Ectodermal cell (in vitro differentiated cells): ENCODE data around the gene SYNPO2L.

Experiments
- H3K27ac ChIP-seq: 2 replicates; pipeline ENCODE4 v1.7.0; 2013; ENCODE audit warnings: mild to moderate bottlenecking, low read depth, low read length; ENCODE audit not compliant: insufficient read depth, poor library complexity, severe bottlenecking
- H3K27me3 ChIP-seq: 2 replicates; pipeline ENCODE4 v1.7.0; 2013; ENCODE audit warnings: mild to moderate bottlenecking, low read length; ENCODE audit not compliant: insufficient read depth, control insufficient read depth, poor library complexity, severe bottlenecking
- H3K36me3 ChIP-seq: one replicate; pipeline ENCODE4 v1.7.0; 2013; ENCODE audit warnings: low read length; ENCODE audit not compliant: control insufficient read depth, insufficient read depth
- H3K4me1 ChIP-seq: one replicate; pipeline ENCODE4 v1.7.0; 2013; ENCODE audit warnings: low read length; ENCODE audit not compliant: control insufficient read depth, insufficient read depth
- H3K4me3 ChIP-seq: 2 replicates; pipeline ENCODE4 v1.7.0; 2013; ENCODE audit warnings: low read depth, low read length, control low read depth; ENCODE audit not compliant: insufficient read depth
- H3K9me3 ChIP-seq: 2 replicates; pipeline ENCODE4 v1.7.0; 2013; ENCODE audit warnings: mild to moderate bottlenecking, low read length, moderate library complexity; ENCODE audit not compliant: control insufficient read depth
- WGBS, 2 experiments: methylation state at CpG; one replicate each; pipeline ENCODE4 v1.1.7; 2013; ENCODE audit warnings: missing lambda C conversion rate in 2 of 2; 5-methylcytosine and 5-hydroxymethylcytosine counted together

SYNPO2L gene

GRCh38 chr10:73649876-73650536 lies 5.8 kb downstream of the SYNPO2L start:
- Histone ChIP-seq H3K4me3 (no peak overlapping the region), H3K4me1 (peaks cover 15% of the 10 kb centered on the region), H3K9me3 (no peaks in the 10 kb centered on the region), H3K36me3 (no peaks in the 10 kb centered on the region), H3K27ac (no peak overlapping the region), H3K27me3 (no peaks in the 10 kb centered on the region)
- 94 to 99% methylated on average over 5 to 6 of the region's 6 CpGs for WGBS, 2 experiments

GRCh38 chr10:73648975-73649829 lies 6.6 kb downstream of the SYNPO2L start:
- peaks cover 15% of the 10 kb centered on the region for H3K4me1 ChIP-seq
- H3K36me3 ChIP-seq = no peaks in the 10 kb centered on the region
- H3K27me3 ChIP-seq = no peaks in the 10 kb centered on the region
- no peaks in the 10 kb centered on the region for H3K9me3 ChIP-seq
- H3K4me3 ChIP-seq = no peak overlapping the region
- no peak overlapping the region for H3K27ac ChIP-seq
- WGBS, 2 experiments = 74 to 95% methylated on average over 3 to 4 of the region's 4 CpGs

GRCh38 chr10:73647875-73648651 lies 7.8 kb downstream of the SYNPO2L start:
- WGBS, 2 experiments = 82 to 84% methylated on average over 35 of the region's 35 CpGs
- Histone ChIP-seq H3K4me1 (peaks cover 15% of the 10 kb centered on the region), H3K4me3 (peak overlapping the region; percentile 31), H3K36me3 (no peaks in the 10 kb centered on the region), H3K27me3 (no peaks in the 10 kb centered on the region), H3K9me3 (no peaks in the 10 kb centered on the region), H3K27ac (no peak overlapping the region)

- Histone ChIP-seq H3K4me3 (peak overlapping the region; percentile 31), H3K4me1 (peaks cover 15% of the 10 kb centered on the region), H3K27me3 (no peaks in the 10 kb centered on the region), H3K27ac (no peak overlapping the region), H3K36me3 (no peaks in the 10 kb centered on the region), H3K9me3 (no peaks in the 10 kb centered on the region)
- WGBS, 2 experiments = 68% methylated on average over 32 of the region's 32 CpGs
Measured at GRCh38 chr10:73647211-73647874, 8.5 kb downstream of the SYNPO2L start.

- no peak overlapping the region for H3K27ac ChIP-seq
- 91 to 93% methylated on average over 9 of the region's 9 CpGs for WGBS, 2 experiments
- peaks cover 15% of the 10 kb centered on the region for H3K4me1 ChIP-seq
- no peaks in the 10 kb centered on the region for H3K36me3 ChIP-seq
- no peaks in the 10 kb centered on the region for H3K27me3 ChIP-seq
- H3K4me3 ChIP-seq = peak overlapping the region; percentile 31
- no peaks in the 10 kb centered on the region for H3K9me3 ChIP-seq
Measured at GRCh38 chr10:73646598-73647041, 9.2 kb downstream of the SYNPO2L start.

GRCh38 chr10:73645251-73645650 lies 10.6 kb downstream of the SYNPO2L start:
- no peaks in the 10 kb centered on the region for H3K27me3 ChIP-seq
- no peaks in the 10 kb centered on the region for H3K9me3 ChIP-seq
- no peak overlapping the region for H3K27ac ChIP-seq
- no peaks in the 10 kb centered on the region for H3K36me3 ChIP-seq
- H3K4me1 ChIP-seq = peaks cover 8% of the 10 kb centered on the region
- WGBS, 2 experiments = 90 to 94% methylated on average over 3 of the region's 3 CpGs
- no peak overlapping the region for H3K4me3 ChIP-seq

GRCh38 chr10:73644767-73645166 lies 11.1 kb downstream of the SYNPO2L start:
- H3K4me3 ChIP-seq = no peak overlapping the region
- H3K27me3 ChIP-seq = no peaks in the 10 kb centered on the region
- 80 to 100% methylated on average over 1 of the region's 1 CpG for WGBS, 2 experiments
- H3K4me1 ChIP-seq = peaks cover 8% of the 10 kb centered on the region
- no peaks in the 10 kb centered on the region for H3K9me3 ChIP-seq
- no peaks in the 10 kb centered on the region for H3K36me3 ChIP-seq
- no peak overlapping the region for H3K27ac ChIP-seq

GRCh38 chr10:73644015-73644743 lies 11.7 kb downstream of the SYNPO2L start:
- Histone ChIP-seq H3K27me3 (no peaks in the 10 kb centered on the region), H3K4me3 (no peak overlapping the region), H3K36me3 (no peaks in the 10 kb centered on the region), H3K4me1 (peaks cover 8% of the 10 kb centered on the region), H3K27ac (no peak overlapping the region), H3K9me3 (no peaks in the 10 kb centered on the region)
- WGBS, 2 experiments = 43 to 44% methylated on average over 5 of the region's 5 CpGs

- Histone ChIP-seq H3K27ac (no peak overlapping the region), H3K4me1 (peaks cover 8% of the 10 kb centered on the region)
- 96 to 97% methylated on average over 2 of the region's 2 CpGs for WGBS, 2 experiments
Measured at GRCh38 chr10:73643362-73643761, 12.5 kb downstream of the SYNPO2L start.

More at GRCh38 chr10:73643362-73643761, 12.5 kb downstream of the SYNPO2L start:
- H3K4me3 ChIP-seq = no peak overlapping the region
- H3K36me3 ChIP-seq = no peaks in the 10 kb centered on the region
- no peaks in the 10 kb centered on the region for H3K9me3 ChIP-seq
- no peaks in the 10 kb centered on the region for H3K27me3 ChIP-seq
